Prostate gland (tissue), 2 donors: ENCODE data around the gene CUX1.

ENCODE experiments used
- CTCF ChIP-seq, 4 experiments: fragments of 200-600 bp in 2 of 4; fragments of 450-650 bp in 2 of 4; sonication (generic) in 2 of 4; IDR thresholded peaks; 1 replicate in 3 of 4; 2 replicates in 1 of 4; pipeline ENCODE4 v1.5.1; 2016 to 2019; ENCODE audit warnings: antibody characterized with exemption in 4 of 4, mild to moderate bottlenecking in 2 of 4, moderate library complexity in 2 of 4
- POLR2A ChIP-seq: fragments of 450-650 bp; IDR thresholded peaks from one replicate; pipeline ENCODE4 v1.6.1; 2016; ENCODE audit warnings: antibody characterized with exemption, mild to moderate bottlenecking

- no peak for TF ChIP-seq CTCF (IDR thresholded peaks at IDR 0.05)
- TF ChIP-seq POLR2A: no peak
These were observed 373.4 kb downstream of the CUX1 start for GRCh38 chr7:102190776-102191350.
